Measurements from ENCODE around the gene EML6. TPM values are rescaled to one million over a fixed set of nuclear protein-coding genes. Genes with fewer than 3 reads are reported as not detected.

EML6 gene
- total RNA-seq, 1 donor from 2014 or later = 0.39 TPM

DNA sequence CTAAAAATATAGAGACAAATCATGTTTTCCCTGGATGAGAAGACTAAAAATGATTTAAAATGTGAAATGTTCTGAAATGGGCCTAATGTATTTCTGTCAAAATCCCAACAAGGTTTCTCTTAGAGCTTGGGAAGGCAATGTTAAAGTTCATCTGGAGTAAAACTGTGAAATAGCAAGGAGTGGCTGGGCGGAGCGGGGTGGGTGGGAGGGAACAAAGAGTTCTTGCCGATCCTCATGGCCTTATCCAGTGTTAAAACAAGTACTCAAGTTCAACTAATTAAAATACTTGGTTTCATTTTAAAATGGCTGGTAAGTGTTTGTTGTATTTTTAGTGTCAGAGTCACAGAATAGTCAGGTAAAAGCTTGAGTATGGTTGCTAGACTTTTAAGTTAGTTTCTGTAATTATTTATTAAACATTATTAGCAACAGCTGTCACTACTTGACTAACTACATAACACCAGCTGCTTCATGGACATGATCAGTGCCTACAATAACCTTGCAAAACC is 239.5 kb downstream of the EML6 start:
- Histone ChIP-seq H3K9me3 (ENCODE audit: low read depth) (no peaks in the 10 kb centered on the region), H3K4me1 (peaks cover 10% of the 10 kb centered on the region), H3K4me2 (no peak overlapping the region), H3F3A (ENCODE audit: low read depth) (peaks cover 7% of the 10 kb centered on the region), H3K36me3 (no peaks in the 10 kb centered on the region), H3K4me3 (no peak overlapping the region), H3K27me3 (no peaks in the 10 kb centered on the region), H3K27ac (no peak overlapping the region), H3K79me2 (ENCODE audit: low read depth) (no peaks in the 10 kb centered on the region), H4K20me1 (ENCODE audit: low read depth) (no peaks in the 10 kb centered on the region), H3K9ac (no peak overlapping the region), H2AFZ (replicated peaks) (no peak overlapping the region)
- no peak for DNase-seq (ENCODE audit: low spot score)
- H3K27ac Mint-ChIP-seq = no peak overlapping the region
- H3K4me1 Mint-ChIP-seq = peaks cover 19% of the 10 kb centered on the region
- peaks cover 11% of the 10 kb centered on the region for H3K36me3 Mint-ChIP-seq
- H3K9me3 Mint-ChIP-seq = no peaks in the 10 kb centered on the region
- TF ChIP-seq, protein P1, sequence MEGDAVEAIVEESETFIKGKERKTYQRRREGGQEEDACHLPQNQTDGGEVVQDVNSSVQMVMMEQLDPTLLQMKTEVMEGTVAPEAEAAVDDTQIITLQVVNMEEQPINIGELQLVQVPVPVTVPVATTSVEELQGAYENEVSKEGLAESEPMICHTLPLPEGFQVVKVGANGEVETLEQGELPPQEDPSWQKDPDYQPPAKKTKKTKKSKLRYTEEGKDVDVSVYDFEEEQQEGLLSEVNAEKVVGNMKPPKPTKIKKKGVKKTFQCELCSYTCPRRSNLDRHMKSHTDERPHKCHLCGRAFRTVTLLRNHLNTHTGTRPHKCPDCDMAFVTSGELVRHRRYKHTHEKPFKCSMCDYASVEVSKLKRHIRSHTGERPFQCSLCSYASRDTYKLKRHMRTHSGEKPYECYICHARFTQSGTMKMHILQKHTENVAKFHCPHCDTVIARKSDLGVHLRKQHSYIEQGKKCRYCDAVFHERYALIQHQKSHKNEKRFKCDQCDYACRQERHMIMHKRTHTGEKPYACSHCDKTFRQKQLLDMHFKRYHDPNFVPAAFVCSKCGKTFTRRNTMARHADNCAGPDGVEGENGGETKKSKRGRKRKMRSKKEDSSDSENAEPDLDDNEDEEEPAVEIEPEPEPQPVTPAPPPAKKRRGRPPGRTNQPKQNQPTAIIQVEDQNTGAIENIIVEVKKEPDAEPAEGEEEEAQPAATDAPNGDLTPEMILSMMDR (IDR thresholded peaks at IDR 0.05) = no peak
- no peak for TF ChIP-seq EZH2phosphoT487 (IDR thresholded peaks at IDR 0.05)
- H3K4me3 Mint-ChIP-seq = no peak overlapping the region
- H3K27me3 Mint-ChIP-seq (ENCODE audit: insufficient read depth, low read depth) = peaks cover 1% of the 10 kb centered on the region

DNA sequence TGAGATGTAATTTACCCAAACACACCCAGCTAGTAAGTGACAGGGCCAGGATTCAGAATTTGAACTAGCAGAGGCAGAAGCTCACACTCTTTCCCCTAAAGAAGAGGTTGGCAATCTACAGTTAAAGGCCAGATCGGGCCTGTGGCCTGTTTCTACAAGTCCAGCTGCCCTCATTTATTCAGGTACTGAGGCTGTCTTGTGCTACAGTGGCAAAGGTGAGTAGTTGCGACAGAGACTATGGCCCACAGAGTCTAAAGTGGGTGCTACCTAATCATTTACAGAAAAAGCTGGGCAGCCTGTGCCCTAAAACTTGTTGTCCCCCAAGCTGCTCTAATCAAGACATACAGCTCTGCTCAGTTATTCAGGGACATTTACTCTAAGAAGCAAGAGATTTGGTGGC is 240.0 kb downstream of the EML6 start:
- Histone ChIP-seq H3K9me3 (ENCODE audit: low read depth) (no peaks in the 10 kb centered on the region), H3K79me2 (ENCODE audit: low read depth) (no peaks in the 10 kb centered on the region), H3K36me3 (no peaks in the 10 kb centered on the region), H3K27me3 (no peaks in the 10 kb centered on the region), H3K4me3 (no peak overlapping the region), H3K9ac (no peak overlapping the region), H3F3A (ENCODE audit: low read depth) (peaks cover 11% of the 10 kb centered on the region), H3K4me1 (peaks cover 10% of the 10 kb centered on the region), H4K20me1 (ENCODE audit: low read depth) (no peaks in the 10 kb centered on the region), H2AFZ (replicated peaks) (no peak overlapping the region), H3K27ac (no peak overlapping the region), H3K4me2 (no peak overlapping the region)
- TF ChIP-seq, protein P1 (IDR thresholded peaks at IDR 0.05) = no peak
- no peak for TF ChIP-seq EZH2phosphoT487 (IDR thresholded peaks at IDR 0.05)
- no peak for TF ChIP-seq EZH2 (IDR thresholded peaks at IDR 0.05)
- no peak for DNase-seq (ENCODE audit: low spot score)
- Mint-ChIP-seq H3K27me3 (ENCODE audit: insufficient read depth, low read depth) (no peaks in the 10 kb centered on the region), H3K36me3 (peaks cover 16% of the 10 kb centered on the region), H3K4me1 (peaks cover 24% of the 10 kb centered on the region), H3K4me3 (no peak overlapping the region), H3K9me3 (no peaks in the 10 kb centered on the region), H3K27ac (no peak overlapping the region)

DNA sequence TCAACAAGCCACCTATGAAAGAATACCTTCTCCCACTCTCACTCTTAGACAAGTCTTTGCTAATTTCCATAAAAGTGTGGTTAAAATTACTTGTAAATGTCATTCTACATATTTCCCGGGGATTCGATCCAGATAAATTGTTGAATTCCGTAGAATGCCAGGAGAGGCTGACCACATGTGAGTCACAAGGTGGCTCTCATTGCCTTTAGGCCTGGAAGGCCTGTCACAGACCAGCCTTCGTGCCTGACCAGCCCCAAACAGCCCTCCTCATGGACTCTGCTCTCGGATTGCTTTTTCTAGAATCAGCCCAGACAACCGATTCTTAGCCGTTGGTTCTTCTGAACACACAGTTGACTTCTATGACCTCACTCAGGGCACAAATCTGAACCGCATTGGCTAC is 240.8 kb downstream of the EML6 start:
- Histone ChIP-seq H3K4me3 (no peak overlapping the region), H3K9me3 (ENCODE audit: low read depth) (no peaks in the 10 kb centered on the region), H3K4me1 (peaks cover 10% of the 10 kb centered on the region), H3F3A (ENCODE audit: low read depth) (peaks cover 11% of the 10 kb centered on the region), H3K27me3 (no peaks in the 10 kb centered on the region), H3K9ac (no peak overlapping the region), H3K79me2 (ENCODE audit: low read depth) (no peaks in the 10 kb centered on the region), H4K20me1 (ENCODE audit: low read depth) (peaks cover 2% of the 10 kb centered on the region), H3K27ac (no peak overlapping the region), H3K4me2 (no peak overlapping the region), H2AFZ (replicated peaks) (no peak overlapping the region), H3K36me3 (no peaks in the 10 kb centered on the region)
- Mint-ChIP-seq H3K36me3 (peaks cover 19% of the 10 kb centered on the region), H3K27ac (no peak overlapping the region), H3K27me3 (ENCODE audit: insufficient read depth, low read depth) (no peaks in the 10 kb centered on the region), H3K4me1 (peaks cover 24% of the 10 kb centered on the region), H3K4me3 (no peak overlapping the region), H3K9me3 (no peaks in the 10 kb centered on the region)
- DNase-seq (ENCODE audit: low spot score) = no peak
- no peak for TF ChIP-seq EZH2phosphoT487 (IDR thresholded peaks at IDR 0.05)
- TF ChIP-seq, protein P1 (IDR thresholded peaks at IDR 0.05) = no peak
- no peak for TF ChIP-seq EZH2 (IDR thresholded peaks at IDR 0.05)
